Karpas-422 (cell line): ENCODE data around the gene VAMP3. TPM values are rescaled to one million over a fixed set of nuclear protein-coding genes. Genes with fewer than 3 reads are reported as not detected.

ENCODE experiments used
- DNase-seq: peaks from one replicate; pipeline ENCODE4 v3.0.0-alpha.2; 2015
- H2AFZ ChIP-seq: fragments of 200-600 bp; sonication (generic); 2 replicates; pipeline ENCODE4 v1.6.1; 2014; ENCODE audit warnings: antibody characterized with exemption, low read length, mixed read lengths
- H3K27ac ChIP-seq: fragments of 200-600 bp; sonication (generic); 2 replicates; pipeline ENCODE4 v1.5.1; 2014; ENCODE audit warnings: mild to moderate bottlenecking, low read length, moderate library complexity
- H3K27me3 ChIP-seq: fragments of 200-600 bp; sonication (generic); 2 replicates; pipeline ENCODE4 v1.6.1; 2014; ENCODE audit warnings: low read length, mixed read lengths
- H3K36me3 ChIP-seq: fragments of 200-600 bp; sonication (generic); 2 replicates; pipeline ENCODE4 v1.6.1; 2014; ENCODE audit warnings: low read length, mixed read lengths; ENCODE audit not compliant: insufficient read depth
- H3K4me1 ChIP-seq: fragments of 200-600 bp; sonication (generic); 2 replicates; pipeline ENCODE4 v1.6.1; 2014; ENCODE audit warnings: mild to moderate bottlenecking, low read length, mixed read lengths
- H3K4me2 ChIP-seq: fragments of 200-600 bp; sonication (generic); 2 replicates; pipeline ENCODE4 v1.6.1; 2014; ENCODE audit warnings: low read length, low read depth, mild to moderate bottlenecking; ENCODE audit not compliant: poor library complexity, severe bottlenecking
- H3K4me3 ChIP-seq: fragments of 200-600 bp; sonication (generic); 2 replicates; pipeline ENCODE4 v1.5.1; 2014; ENCODE audit warnings: mild to moderate bottlenecking, antibody characterized with exemption, low read length, mixed read lengths
- H3K79me2 ChIP-seq: fragments of 200-600 bp; sonication (generic); 2 replicates; pipeline ENCODE4 v1.6.1; 2014; ENCODE audit warnings: mild to moderate bottlenecking, low read length, mixed read lengths
- H3K9ac ChIP-seq: fragments of 200-600 bp; sonication (generic); 2 replicates; pipeline ENCODE4 v1.6.0; 2014; ENCODE audit warnings: low read length
- H3K9me2 ChIP-seq: fragments of 200-600 bp; sonication (generic), shearing (Covaris generic); replicated peaks from 2 replicates; pipeline ENCODE4 v1.6.0; 2014; ENCODE audit warnings: mild to moderate bottlenecking, low read length, moderate library complexity; ENCODE audit not compliant: insufficient read depth
- H3K9me3 ChIP-seq: fragments of 300-700, 200-600 bp; sonication (generic); 2 replicates; pipeline ENCODE4 v1.6.1; 2014; ENCODE audit warnings: low read length, mixed read lengths
- H4K20me1 ChIP-seq: fragments of 200-600 bp; sonication (generic); 2 replicates; pipeline ENCODE4 v1.6.1; 2014; ENCODE audit warnings: mild to moderate bottlenecking, antibody characterized with exemption, low read length, low read depth; ENCODE audit not compliant: insufficient read depth
- total RNA-seq: library from RNA; depleted of rRNA; stranded (reverse); fragments of >200 nt; shearing (Covaris generic); gene quantifications from 2 replicates; pipeline ENCODE4 v1.2.3, GENCODE V29; 2014; ENCODE audit warnings: low replicate concordance

The VAMP3 gene
- total RNA-seq, 1 experiment from 2014 or later = 14.9 TPM

DNA sequence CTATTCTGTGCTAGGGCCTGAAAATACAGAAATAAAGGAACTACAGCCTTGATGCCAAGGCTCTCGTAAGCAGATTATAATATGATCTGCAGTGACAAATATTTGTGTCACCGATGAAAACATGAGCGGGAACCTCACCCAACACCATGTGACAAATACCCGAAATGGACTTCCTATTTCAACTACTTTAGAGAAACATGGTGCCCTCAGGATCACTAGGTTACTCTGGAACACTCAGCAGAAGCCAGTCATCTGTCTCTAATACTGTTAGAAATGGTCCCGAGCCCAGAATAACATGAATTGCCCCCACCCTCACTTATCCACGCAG lies 463 bp upstream of the VAMP3 start:
- Histone ChIP-seq H3K79me2 (peaks cover 39% of the 10 kb centered on the region), H3K4me2 (peak overlapping the region; percentile 79), H3K27me3 (no peaks in the 10 kb centered on the region), H3K4me1 (peaks cover 18% of the 10 kb centered on the region), H3K9me3 (no peaks in the 10 kb centered on the region), H4K20me1 (peaks cover 8% of the 10 kb centered on the region), H3K36me3 (no peaks in the 10 kb centered on the region; the same call in 1 of the 2 replicates), H3K9ac (peak overlapping the region; percentile 70), H2AFZ (peak overlapping the region; percentile 98), H3K4me3 (peak overlapping the region; percentile 99), H3K27ac (no peak overlapping the region), H3K9me2 (no peaks in the 10 kb centered on the region)
- DNase-seq = no peak

DNA sequence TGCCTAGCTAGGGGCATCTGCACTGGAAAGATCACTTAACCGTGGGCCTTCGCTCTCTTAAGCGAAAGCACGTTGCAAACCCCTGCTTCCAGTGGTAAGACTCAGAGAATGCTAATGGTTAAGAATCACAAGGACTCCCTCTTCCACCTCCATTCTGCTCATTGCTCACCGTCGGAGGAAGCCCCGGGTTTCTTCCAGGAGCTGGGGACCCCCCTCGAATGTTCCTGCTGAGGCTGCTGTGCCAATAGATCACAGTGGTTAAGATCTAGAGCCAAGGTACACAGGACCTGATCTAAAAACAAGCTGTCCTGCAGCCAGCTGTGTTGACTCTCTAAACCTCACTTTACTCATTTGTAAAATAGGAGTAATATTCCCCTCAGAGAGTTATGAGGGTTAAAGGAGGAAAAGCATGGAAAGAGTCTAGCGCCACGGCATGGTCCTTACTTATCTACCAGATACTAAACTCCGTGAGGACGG lies 765 bp downstream of the VAMP3 start:
- H3K27ac ChIP-seq = no peak overlapping the region
- H3K79me2 ChIP-seq = peaks cover 43% of the 10 kb centered on the region
- no peaks in the 10 kb centered on the region for H3K27me3 ChIP-seq

DNA sequence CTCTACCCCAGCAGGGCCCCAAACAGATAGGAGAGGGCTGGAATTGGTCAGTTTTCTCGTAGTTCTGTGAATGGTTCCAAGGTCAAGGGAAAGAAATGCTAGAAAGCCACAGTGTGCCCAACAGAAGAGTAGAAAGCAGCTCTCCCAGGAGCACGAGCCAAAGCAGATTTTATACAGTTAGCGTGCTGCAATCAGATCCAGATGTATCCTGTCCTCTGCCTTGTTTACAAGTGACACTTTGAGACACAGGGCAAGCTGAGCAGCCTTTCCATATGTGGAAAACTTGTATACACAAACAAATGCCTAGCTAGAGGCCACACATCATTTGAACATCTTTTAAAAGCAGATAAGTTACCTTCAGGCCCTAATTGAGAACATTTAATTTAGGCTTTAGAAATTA lies 6.5 kb downstream of the VAMP3 start:
- Histone ChIP-seq H3K27ac (no peak overlapping the region), H3K9ac (no peak overlapping the region), H3K4me2 (no peak overlapping the region), H2AFZ (no peak overlapping the region), H3K27me3 (no peaks in the 10 kb centered on the region), H3K9me3 (no peaks in the 10 kb centered on the region), H4K20me1 (no peaks in the 10 kb centered on the region; the same call in 1 of the 2 replicates), H3K36me3 (peaks cover 11% of the 10 kb centered on the region), H3K9me2 (no peaks in the 10 kb centered on the region), H3K4me1 (peaks cover 3% of the 10 kb centered on the region; the same call in 1 of the 2 replicates), H3K79me2 (peaks cover 31% of the 10 kb centered on the region), H3K4me3 (no peak overlapping the region)
- peak; percentile 6 for DNase-seq

More for the DNA sequence above, 765 bp downstream of the VAMP3 start:
- H4K20me1 ChIP-seq = peaks cover 8% of the 10 kb centered on the region
- peak overlapping the region; percentile 94 for H3K9ac ChIP-seq
- H2AFZ ChIP-seq = 0 out of 2 replicates have a peak overlapping the region, but pooled peaks have one; percentile 42
- no peaks in the 10 kb centered on the region for H3K9me3 ChIP-seq
- no peaks in the 10 kb centered on the region; the same call in 1 of the 2 replicates for H3K36me3 ChIP-seq
- H3K9me2 ChIP-seq = no peaks in the 10 kb centered on the region
- H3K4me2 ChIP-seq = peak overlapping the region; percentile 79
- peak overlapping the region; percentile 99 for H3K4me3 ChIP-seq
- H3K4me1 ChIP-seq = peaks cover 18% of the 10 kb centered on the region
- DNase-seq = no peak

DNA sequence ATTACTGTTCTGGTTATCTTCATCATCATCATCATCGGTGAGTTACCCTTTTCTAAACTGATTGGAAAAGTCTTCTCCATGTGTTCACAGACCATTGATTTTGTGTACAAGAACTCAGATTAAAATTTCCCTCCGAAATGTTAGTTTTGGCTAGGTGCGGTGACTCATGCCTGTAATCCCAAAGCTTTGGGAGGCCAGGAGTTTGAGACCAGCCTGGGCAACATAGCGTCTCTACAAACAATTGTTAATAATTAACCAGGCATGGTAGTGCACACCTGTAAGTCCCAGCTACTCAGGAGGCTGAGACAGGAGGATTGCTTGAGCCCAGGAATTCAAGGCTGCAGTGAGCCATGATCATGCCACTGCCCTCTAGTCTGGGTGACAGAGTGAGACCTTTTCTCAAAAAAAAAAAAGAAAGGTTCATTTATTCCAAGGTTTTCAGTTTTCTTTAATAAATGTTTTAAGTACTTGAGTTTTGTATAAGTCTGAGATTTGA lies 7.1 kb downstream of the VAMP3 start:
- Histone ChIP-seq H3K4me2 (no peak overlapping the region), H3K79me2 (peaks cover 25% of the 10 kb centered on the region), H3K27me3 (no peaks in the 10 kb centered on the region), H3K36me3 (peaks cover 11% of the 10 kb centered on the region), H3K9me3 (no peaks in the 10 kb centered on the region), H3K4me1 (peaks cover 6% of the 10 kb centered on the region), H2AFZ (no peak overlapping the region), H3K27ac (no peak overlapping the region), H3K9ac (no peak overlapping the region), H3K4me3 (no peak overlapping the region), H3K9me2 (no peaks in the 10 kb centered on the region), H4K20me1 (no peaks in the 10 kb centered on the region; the same call in 1 of the 2 replicates)
- no peak for DNase-seq

DNA sequence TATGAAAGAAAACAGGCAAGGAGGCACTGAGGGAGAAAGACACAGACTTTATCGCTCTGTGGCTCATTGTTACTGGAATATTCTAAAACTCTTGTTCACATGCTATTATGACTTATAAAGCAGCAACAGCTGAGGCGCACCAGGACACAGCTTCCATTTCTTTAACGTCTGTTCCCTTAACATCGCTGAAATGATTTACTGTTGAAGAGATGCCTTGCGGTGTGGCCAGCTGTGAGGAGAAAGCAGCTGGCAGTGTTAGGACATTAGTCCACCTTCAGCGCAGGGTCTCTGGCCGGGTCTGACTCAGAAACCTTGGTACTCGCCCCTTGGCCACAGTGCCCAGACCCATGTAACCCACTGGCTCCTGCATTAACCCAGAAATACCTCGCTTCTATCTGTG lies 9.9 kb downstream of the VAMP3 start:
- Histone ChIP-seq H3K9me3 (no peaks in the 10 kb centered on the region), H3K79me2 (0 out of 2 replicates have a peak, but pooled peaks cover under 1% of the 10 kb centered on the region), H3K4me3 (no peak overlapping the region), H4K20me1 (no peaks in the 10 kb centered on the region), H3K9ac (no peak overlapping the region), H3K4me2 (no peak overlapping the region), H2AFZ (no peak overlapping the region), H3K9me2 (no peaks in the 10 kb centered on the region), H3K4me1 (peaks cover 8% of the 10 kb centered on the region), H3K27me3 (no peaks in the 10 kb centered on the region), H3K36me3 (peaks cover 11% of the 10 kb centered on the region; the same call in 1 of the 2 replicates), H3K27ac (no peak overlapping the region)
- DNase-seq = peak; percentile 31

DNA sequence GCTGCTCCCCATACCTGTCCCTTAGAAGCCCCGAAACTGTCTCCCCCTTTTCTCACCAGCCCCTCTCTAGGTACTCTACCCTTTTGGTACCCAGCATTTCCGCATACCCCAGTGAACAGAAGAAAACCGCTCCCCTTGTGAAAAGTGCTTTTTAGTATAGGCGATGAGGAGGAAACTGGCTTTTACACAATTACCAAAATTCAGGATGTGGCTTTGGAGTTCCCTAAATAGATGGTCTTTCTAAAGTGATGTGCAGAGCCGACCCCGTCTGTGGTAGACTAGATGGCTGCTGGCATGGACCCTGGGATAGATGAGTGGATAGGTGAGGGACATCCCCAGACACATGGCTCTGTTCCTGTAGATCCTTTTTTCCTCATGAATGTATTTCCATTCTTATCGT lies 10.4 kb downstream of the VAMP3 start:
- no peaks in the 10 kb centered on the region for H4K20me1 ChIP-seq
- no peaks in the 10 kb centered on the region for H3K79me2 ChIP-seq
- H3K9ac ChIP-seq = no peak overlapping the region
- H3K9me2 ChIP-seq = no peaks in the 10 kb centered on the region
- DNase-seq = peak; percentile 36
- H3K4me1 ChIP-seq = peaks cover 8% of the 10 kb centered on the region
- H3K36me3 ChIP-seq = peaks cover 11% of the 10 kb centered on the region; the same call in 1 of the 2 replicates
- no peak overlapping the region for H3K4me3 ChIP-seq
- H2AFZ ChIP-seq = no peak overlapping the region
- no peak overlapping the region for H3K27ac ChIP-seq
- H3K4me2 ChIP-seq = no peak overlapping the region
- no peaks in the 10 kb centered on the region for H3K9me3 ChIP-seq
- no peaks in the 10 kb centered on the region for H3K27me3 ChIP-seq

DNA sequence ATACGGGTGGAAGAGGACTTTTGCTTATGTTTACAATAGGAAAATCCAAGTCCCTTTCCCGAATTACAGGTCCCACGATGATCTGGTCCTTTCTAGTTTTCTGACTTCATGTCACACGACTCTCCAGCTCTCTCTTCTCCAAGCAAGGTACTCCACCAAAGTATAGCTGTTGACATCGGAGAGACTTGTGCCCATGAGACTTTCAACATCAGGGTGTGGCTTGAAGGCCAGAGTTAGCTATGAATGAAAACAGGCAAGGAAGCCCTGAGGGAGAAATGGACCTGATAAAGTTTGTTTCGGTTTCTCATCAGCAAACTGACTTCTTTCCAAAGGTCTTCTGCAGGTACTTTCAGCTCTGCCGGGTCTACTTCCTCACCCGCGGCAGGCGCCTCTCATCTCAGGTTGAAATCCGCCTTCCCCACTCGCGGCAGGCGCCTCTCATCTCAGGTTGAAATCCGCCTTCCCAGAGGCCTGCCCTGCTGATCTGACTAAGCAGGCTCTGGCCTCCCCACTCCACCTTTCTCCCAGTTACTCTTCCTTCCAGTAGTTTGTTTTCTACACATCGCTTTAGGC lies 10.9 kb downstream of the VAMP3 start:
- Histone ChIP-seq H3K36me3 (peaks cover 11% of the 10 kb centered on the region; the same call in 1 of the 2 replicates), H3K4me1 (peaks cover 8% of the 10 kb centered on the region), H3K9me2 (no peaks in the 10 kb centered on the region), H3K4me3 (no peak overlapping the region), H4K20me1 (no peaks in the 10 kb centered on the region), H3K79me2 (no peaks in the 10 kb centered on the region), H2AFZ (no peak overlapping the region), H3K27ac (no peak overlapping the region), H3K9ac (no peak overlapping the region), H3K4me2 (no peak overlapping the region), H3K9me3 (no peaks in the 10 kb centered on the region), H3K27me3 (no peaks in the 10 kb centered on the region)
- peak; percentile 33 for DNase-seq

DNA sequence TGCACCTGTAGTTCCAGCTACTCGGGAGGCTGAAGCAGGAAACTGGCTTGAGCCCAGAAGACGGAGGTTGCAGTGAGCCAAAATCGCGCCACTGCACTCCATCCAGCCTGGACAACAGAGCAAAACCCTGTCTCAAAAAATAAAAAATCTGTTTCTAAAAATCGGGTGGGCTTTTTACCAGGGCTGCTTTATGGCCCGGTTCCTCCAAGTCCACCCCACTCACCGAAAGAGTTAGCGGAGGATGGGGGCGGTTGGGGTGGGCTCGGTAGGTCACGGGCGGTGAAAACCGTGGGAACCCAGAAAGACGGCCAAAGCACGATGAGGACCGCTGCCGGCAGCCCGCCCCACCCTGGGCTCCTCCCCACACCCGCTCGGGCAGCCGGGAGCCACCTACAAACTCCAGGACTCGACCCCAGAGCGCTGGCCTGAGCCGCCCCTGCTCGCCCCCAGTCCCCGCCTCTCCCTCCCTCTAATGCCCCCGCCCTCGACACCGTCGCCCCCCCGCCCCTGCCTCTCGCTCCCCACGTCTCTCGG lies 12.1 kb downstream of the VAMP3 start:
- Histone ChIP-seq H3K4me3 (peak overlapping the region; percentile 67), H3K9ac (peak overlapping the region; percentile 64), H3K79me2 (no peaks in the 10 kb centered on the region), H3K4me2 (peak overlapping the region; percentile 76), H3K9me2 (no peaks in the 10 kb centered on the region), H3K9me3 (no peaks in the 10 kb centered on the region), H3K27me3 (no peaks in the 10 kb centered on the region), H3K36me3 (0 out of 2 replicates have a peak, but pooled peaks cover 4% of the 10 kb centered on the region), H4K20me1 (no peaks in the 10 kb centered on the region), H2AFZ (peak overlapping the region; percentile 65; the same call in 1 of the 2 replicates), H3K27ac (no peak overlapping the region), H3K4me1 (peaks cover 8% of the 10 kb centered on the region)
- DNase-seq = peak; percentile 68
